ENCODE data around the gene PLCH1. TPM values are rescaled to one million over a fixed set of nuclear protein-coding genes. Genes with fewer than 3 reads are reported as not detected.

The PLCH1 gene
- polyA plus RNA-seq, 1 donor (not counting 4 experiments of a cell fraction or from before 2014, with no cell fraction given): 0.05 TPM

GRCh38 chr3:155596615-155597014 lies 148.3 kb downstream of the PLCH1 start:
- no peak for TF ChIP-seq EZH2 (IDR thresholded peaks at IDR 0.05; ENCODE audit: low read length)
- TF ChIP-seq CTCF (optimal IDR thresholded peaks at IDR 0.05 in 1 of 3, IDR thresholded peaks at IDR 0.05 in 1 of 3, conservative IDR thresholded peaks at IDR 0.05 in 1 of 3; ENCODE audit: extremely low read depth in 1 of 3, insufficient read depth in 2 of 3, low read length in 3 of 3): no peak
- no peaks in the 10 kb centered on the region for H3K36me3 ChIP-seq (ENCODE audit: control insufficient read depth in 2 of 2, extremely low read depth in 1 of 2, insufficient read depth in 2 of 2, low read length in 2 of 2)
- no peaks in the 10 kb centered on the region for H3K9me1 ChIP-seq (ENCODE audit: control insufficient read depth, extremely low read depth, insufficient read depth, low read length)
- H3K9ac ChIP-seq (ENCODE audit: control insufficient read depth, extremely low read depth, insufficient read depth, low read length): no peak overlapping the region
- DNase-seq (ENCODE audit: low read depth, low spot score) (no peak), FAIRE-seq (no peak)
- no peak overlapping the region for H3K27ac ChIP-seq (ENCODE audit: control insufficient read depth, insufficient read depth, low read length)
- H3K27me3 ChIP-seq (ENCODE audit: control insufficient read depth, extremely low read depth, insufficient read depth, low read length): no peaks in the 10 kb centered on the region
- dilution Hi-C loops (cut with MboI; ENCODE audit: extremely low pct_ligation_motif_present, low sequenced_read_pairs): no loop called here
- H3K79me2 ChIP-seq (ENCODE audit: control insufficient read depth, insufficient read depth, low read length): no peaks in the 10 kb centered on the region
- H4K20me1 ChIP-seq (ENCODE audit: control insufficient read depth, extremely low read depth, insufficient read depth, low read length): no peaks in the 10 kb centered on the region
- H3K9me3 ChIP-seq (ENCODE audit: control insufficient read depth, low read depth, low read length): no peaks in the 10 kb centered on the region
- no peaks in the 10 kb centered on the region for H3K4me1 ChIP-seq (ENCODE audit: control insufficient read depth, extremely low read depth, insufficient read depth, low read length)
- no peak overlapping the region for H2AFZ ChIP-seq (ENCODE audit: control insufficient read depth, low read length)
- H3K4me2 ChIP-seq (ENCODE audit: control insufficient read depth, extremely low read depth, insufficient read depth, low read depth, low read length): no peak overlapping the region
- H3K4me3 ChIP-seq (ENCODE audit: control insufficient read depth in 2 of 3, extremely low read depth in 1 of 3, insufficient read depth in 2 of 3, low read depth in 1 of 3, low read length in 3 of 3): no peak overlapping the region

GRCh38 chr3:155595371-155595770 lies 149.5 kb downstream of the PLCH1 start:
- H3K36me3 ChIP-seq (ENCODE audit: control insufficient read depth in 2 of 2, extremely low read depth in 1 of 2, insufficient read depth in 2 of 2, low read length in 2 of 2): no peaks in the 10 kb centered on the region
- FAIRE-seq (no peak), DNase-seq (ENCODE audit: low read depth, low spot score) (no peak)
- no peaks in the 10 kb centered on the region for H3K9me3 ChIP-seq (ENCODE audit: control insufficient read depth, low read depth, low read length)
- TF ChIP-seq CTCF (optimal IDR thresholded peaks at IDR 0.05 in 1 of 3, IDR thresholded peaks at IDR 0.05 in 1 of 3, conservative IDR thresholded peaks at IDR 0.05 in 1 of 3; ENCODE audit: extremely low read depth in 1 of 3, insufficient read depth in 2 of 3, low read length in 3 of 3) (no peak), EZH2 (IDR thresholded peaks at IDR 0.05; ENCODE audit: low read length) (no peak)
- dilution Hi-C loops (cut with MboI; ENCODE audit: extremely low pct_ligation_motif_present, low sequenced_read_pairs): no loop called here
- H3K79me2 ChIP-seq (ENCODE audit: control insufficient read depth, insufficient read depth, low read length): no peaks in the 10 kb centered on the region
- no peak overlapping the region for H2AFZ ChIP-seq (ENCODE audit: control insufficient read depth, low read length)
- H3K27me3 ChIP-seq (ENCODE audit: control insufficient read depth, extremely low read depth, insufficient read depth, low read length): no peaks in the 10 kb centered on the region
- no peak overlapping the region for H3K9ac ChIP-seq (ENCODE audit: control insufficient read depth, extremely low read depth, insufficient read depth, low read length)
- H3K9me1 ChIP-seq (ENCODE audit: control insufficient read depth, extremely low read depth, insufficient read depth, low read length): no peaks in the 10 kb centered on the region
- no peak overlapping the region for H3K27ac ChIP-seq (ENCODE audit: control insufficient read depth, insufficient read depth, low read length)
- no peaks in the 10 kb centered on the region for H4K20me1 ChIP-seq (ENCODE audit: control insufficient read depth, extremely low read depth, insufficient read depth, low read length)
- no peak overlapping the region for H3K4me2 ChIP-seq (ENCODE audit: control insufficient read depth, extremely low read depth, insufficient read depth, low read depth, low read length)
- H3K4me3 ChIP-seq (ENCODE audit: control insufficient read depth in 2 of 3, extremely low read depth in 1 of 3, insufficient read depth in 2 of 3, low read depth in 1 of 3, low read length in 3 of 3): no peak overlapping the region
- no peaks in the 10 kb centered on the region for H3K4me1 ChIP-seq (ENCODE audit: control insufficient read depth, extremely low read depth, insufficient read depth, low read length)
